GM12801 (cell line): ENCODE measurements around the gene IFFO2.

ENCODE experiments used
- CTCF ChIP-seq: IDR thresholded peaks from one replicate; pipeline ENCODE4 v1.5.1; 2011; ENCODE audit warnings: control low read depth; ENCODE audit not compliant: insufficient read length; ENCODE audit errors: extremely low read depth

Gene IFFO2

GRCh38 chr1:18948913-18949685, 7.4 kb downstream of the IFFO2 start:
- no peak for TF ChIP-seq CTCF

GRCh38 chr1:18948048-18948912, 8.2 kb downstream of the IFFO2 start:
- TF ChIP-seq CTCF, result no peak

- no peak for TF ChIP-seq CTCF
Measured at GRCh38 chr1:18947570-18947969, 8.9 kb downstream of the IFFO2 start.

GRCh38 chr1:18946550-18947381, 9.7 kb downstream of the IFFO2 start:
- TF ChIP-seq CTCF, result no peak

- no peak for TF ChIP-seq CTCF
Measured at GRCh38 chr1:18945401-18945849, 11.1 kb downstream of the IFFO2 start.

GRCh38 chr1:18944810-18945209, 11.7 kb downstream of the IFFO2 start:
- no peak for TF ChIP-seq CTCF
